Measurements from ENCODE around the gene SPATA31C1. TPM values are rescaled to one million over a fixed set of nuclear protein-coding genes. Genes with fewer than 3 reads are reported as not detected.

SPATA31C1 gene
- total RNA-seq, 3 donors from 2014 or later: not detected

DNA sequence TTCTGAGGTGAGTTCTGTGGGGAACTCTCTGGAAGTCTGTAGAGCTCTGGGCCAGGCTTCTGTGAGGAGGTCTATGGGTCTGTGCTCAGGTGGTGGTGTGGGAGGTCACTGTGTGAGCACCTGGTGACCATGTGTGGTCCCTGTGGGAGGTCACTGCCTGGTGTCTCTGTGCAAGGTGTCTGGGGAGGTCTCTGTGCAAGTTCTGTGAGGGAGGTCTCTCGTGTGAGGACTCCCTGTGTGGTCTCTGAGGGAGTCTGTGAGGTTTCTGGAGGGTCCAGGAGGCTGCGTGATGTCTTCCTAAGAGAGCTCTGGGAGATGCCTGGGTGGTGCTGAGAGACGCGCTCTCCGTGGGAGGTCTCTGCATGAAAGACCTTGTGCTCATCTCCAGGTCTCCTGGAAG, 41.1 kb upstream of the SPATA31C1 start:
- Histone ChIP-seq H3K27me3 (no peaks in the 10 kb centered on the region), H3K36me3 (no peaks in the 10 kb centered on the region), H3K27ac (no peak overlapping the region), H3K4me1 (no peaks in the 10 kb centered on the region), H3K9me3 (no peaks in the 10 kb centered on the region), H3K4me3 (no peak overlapping the region)
- TF ChIP-seq POLR2AphosphoS5 (IDR thresholded peaks at IDR 0.05) (no peak), POLR2A (IDR thresholded peaks at IDR 0.05) (no peak)
- TF ChIP-seq, protein P1, sequence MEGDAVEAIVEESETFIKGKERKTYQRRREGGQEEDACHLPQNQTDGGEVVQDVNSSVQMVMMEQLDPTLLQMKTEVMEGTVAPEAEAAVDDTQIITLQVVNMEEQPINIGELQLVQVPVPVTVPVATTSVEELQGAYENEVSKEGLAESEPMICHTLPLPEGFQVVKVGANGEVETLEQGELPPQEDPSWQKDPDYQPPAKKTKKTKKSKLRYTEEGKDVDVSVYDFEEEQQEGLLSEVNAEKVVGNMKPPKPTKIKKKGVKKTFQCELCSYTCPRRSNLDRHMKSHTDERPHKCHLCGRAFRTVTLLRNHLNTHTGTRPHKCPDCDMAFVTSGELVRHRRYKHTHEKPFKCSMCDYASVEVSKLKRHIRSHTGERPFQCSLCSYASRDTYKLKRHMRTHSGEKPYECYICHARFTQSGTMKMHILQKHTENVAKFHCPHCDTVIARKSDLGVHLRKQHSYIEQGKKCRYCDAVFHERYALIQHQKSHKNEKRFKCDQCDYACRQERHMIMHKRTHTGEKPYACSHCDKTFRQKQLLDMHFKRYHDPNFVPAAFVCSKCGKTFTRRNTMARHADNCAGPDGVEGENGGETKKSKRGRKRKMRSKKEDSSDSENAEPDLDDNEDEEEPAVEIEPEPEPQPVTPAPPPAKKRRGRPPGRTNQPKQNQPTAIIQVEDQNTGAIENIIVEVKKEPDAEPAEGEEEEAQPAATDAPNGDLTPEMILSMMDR (IDR thresholded peaks at IDR 0.05): no peak
- DNase-seq (ENCODE audit: low spot score in 2 of 2): no peak
- intact Hi-C loops (cut with DNase I; ENCODE audit: low total_unique reads): no loop called here

DNA sequence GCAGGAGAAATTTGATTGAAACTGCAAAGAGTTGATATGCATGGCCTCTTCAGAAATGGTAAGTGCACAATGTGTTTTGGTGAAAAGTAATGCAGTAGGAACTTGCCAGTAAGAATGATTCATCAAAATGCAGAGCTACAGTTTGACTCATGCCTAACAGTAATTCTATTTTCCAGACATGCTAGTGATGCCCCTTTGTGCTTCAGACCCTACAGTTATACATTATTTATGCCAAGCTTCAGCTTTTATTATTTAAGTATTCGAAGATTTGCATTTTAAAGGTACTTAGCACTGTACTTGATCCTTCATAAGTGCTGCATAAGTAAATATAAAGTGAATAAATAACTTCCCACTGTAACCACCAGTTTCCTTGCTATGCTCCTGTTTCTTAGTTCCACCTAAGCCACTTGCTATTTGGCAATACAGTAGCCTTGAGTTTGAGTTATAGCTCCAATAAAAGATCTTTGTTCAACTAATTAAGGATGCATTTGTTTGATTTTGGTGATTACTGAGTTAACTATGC, 38.7 kb upstream of the SPATA31C1 start:
- H3K27me3 ChIP-seq: no peaks in the 10 kb centered on the region

DNA sequence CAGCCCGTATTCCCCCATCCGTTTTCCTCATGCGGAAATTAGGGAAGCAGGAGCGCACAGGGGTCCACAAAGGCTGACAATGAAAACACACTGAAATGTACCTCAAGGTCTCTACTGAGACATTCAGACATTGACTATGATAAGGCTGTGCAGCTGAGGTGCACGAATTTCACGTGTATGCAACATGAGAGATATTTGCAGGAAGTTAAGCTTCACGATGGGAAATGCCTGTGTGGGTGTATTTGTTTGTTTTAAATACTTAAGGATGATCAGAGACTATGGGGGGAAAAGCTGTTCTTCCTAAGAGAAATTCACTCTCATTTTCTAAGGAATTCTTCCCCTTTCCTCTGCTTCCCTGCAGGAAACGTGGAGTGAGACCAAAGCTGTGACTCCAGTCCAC, 37.6 kb upstream of the SPATA31C1 start:
- intact Hi-C loops (cut with DNase I; ENCODE audit: low total_unique reads): no loop called here
- no peak overlapping the region for H3K27ac ChIP-seq
- no peaks in the 10 kb centered on the region for H3K9me3 ChIP-seq
- no peaks in the 10 kb centered on the region for H3K4me1 ChIP-seq
- DNase-seq (ENCODE audit: low spot score in 2 of 2): peak in 1 of 2 donors; percentile 2
- H3K4me3 ChIP-seq: no peak overlapping the region
- H3K36me3 ChIP-seq: no peaks in the 10 kb centered on the region
- TF ChIP-seq POLR2A (IDR thresholded peaks at IDR 0.05): no peak
- TF ChIP-seq POLR2AphosphoS5 (IDR thresholded peaks at IDR 0.05): no peak
- no peaks in the 10 kb centered on the region for H3K27me3 ChIP-seq

More for the DNA sequence above, 38.7 kb upstream of the SPATA31C1 start:
- H3K4me3 ChIP-seq: no peak overlapping the region
- no peak overlapping the region for H3K27ac ChIP-seq
- DNase-seq (ENCODE audit: low spot score in 2 of 2): no peak
- no peaks in the 10 kb centered on the region for H3K9me3 ChIP-seq
- H3K4me1 ChIP-seq: no peaks in the 10 kb centered on the region
- intact Hi-C loops (cut with DNase I; ENCODE audit: low total_unique reads): no loop called here
- TF ChIP-seq, protein P1 (IDR thresholded peaks at IDR 0.05): no peak
- no peaks in the 10 kb centered on the region for H3K36me3 ChIP-seq

GRCh38 chr9:87880683-87881082, 37.1 kb upstream of the SPATA31C1 start:
- no peak overlapping the region for H3K4me3 ChIP-seq
- no peak overlapping the region for H3K27ac ChIP-seq
- H3K27me3 ChIP-seq: no peaks in the 10 kb centered on the region
- DNase-seq (ENCODE audit: low spot score in 2 of 2): no peak
- no peaks in the 10 kb centered on the region for H3K4me1 ChIP-seq
- no peaks in the 10 kb centered on the region for H3K9me3 ChIP-seq
- intact Hi-C loops (cut with DNase I; ENCODE audit: low total_unique reads): no loop called here
- TF ChIP-seq POLR2A (IDR thresholded peaks at IDR 0.05) (no peak), POLR2AphosphoS5 (IDR thresholded peaks at IDR 0.05) (no peak)
- TF ChIP-seq, protein P1 (IDR thresholded peaks at IDR 0.05): no peak
- no peaks in the 10 kb centered on the region for H3K36me3 ChIP-seq

DNA sequence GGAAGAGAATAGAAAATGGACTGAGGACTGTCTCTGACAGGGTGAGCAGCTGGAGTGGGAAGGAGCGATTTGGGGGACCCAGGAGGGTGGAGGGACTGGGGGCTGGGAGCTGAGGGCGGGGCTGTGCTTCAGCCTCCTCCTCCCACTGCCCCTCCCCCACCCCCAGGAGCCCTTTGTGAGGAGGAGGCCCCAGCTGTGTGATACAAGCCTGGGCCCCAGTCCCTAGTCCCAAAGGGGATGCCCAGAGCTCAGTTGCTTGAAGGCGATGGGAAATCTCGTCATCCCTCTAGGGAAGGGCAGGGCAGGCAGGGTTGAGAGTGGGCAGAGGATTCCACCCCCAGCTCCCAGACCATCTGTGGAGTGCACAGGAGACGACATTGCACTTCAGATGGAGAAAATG, 35.1 kb upstream of the SPATA31C1 start, which contains the start of gene SPATA31E1:
Gene SPATA31E1 (plus strand): TSS at position 251 of the 400 bp plus-strand sequence. CDS start 15 bp downstream, at position 266.
- Histone ChIP-seq H3K27ac (no peak within 1 kb of the TSS), H3K4me3 (no peak within 1 kb of the TSS), H3K36me3 (no peaks in the 10 kb centered on the region), H3K4me1 (no peaks in the 10 kb centered on the region), H3K9me3 (no peaks in the 10 kb centered on the region), H3K27me3 (peaks cover 0 to 7% of the 10 kb centered on the region in 2 donors)
- no peak for DNase-seq (ENCODE audit: low spot score in 2 of 2)
- intact Hi-C loops (cut with DNase I; ENCODE audit: low total_unique reads): no loop called here
- TF ChIP-seq POLR2A (IDR thresholded peaks at IDR 0.05) (no peak), POLR2AphosphoS5 (IDR thresholded peaks at IDR 0.05) (no peak)
- TF ChIP-seq, protein P1 (IDR thresholded peaks at IDR 0.05): no peak

GRCh38 chr9:87883274-87883673, 34.5 kb upstream of the SPATA31C1 start:
- Histone ChIP-seq H3K27ac (no peak overlapping the region), H3K9me3 (no peaks in the 10 kb centered on the region), H3K36me3 (no peaks in the 10 kb centered on the region), H3K27me3 (peaks cover 0 to 7% of the 10 kb centered on the region in 2 donors), H3K4me3 (no peak overlapping the region), H3K4me1 (no peaks in the 10 kb centered on the region)
- no peak for DNase-seq (ENCODE audit: low spot score in 2 of 2)
- intact Hi-C loops (cut with DNase I; ENCODE audit: low total_unique reads): no loop called here
- no peak for TF ChIP-seq POLR2AphosphoS5 (IDR thresholded peaks at IDR 0.05)

Data from breast epithelium (tissue), 4 donors.